ENCODE measurements around the gene CCDC88B. TPM values are rescaled to one million over a fixed set of nuclear protein-coding genes. Genes with fewer than 3 reads are reported as not detected.

The CCDC88B gene
- total and polyA plus RNA-seq, 10 of the 15 experiments (the other 5 are each of a cell fraction or from before 2014, with no cell fraction given), result 0.24 to 66.0 (median 19.2) TPM

- in situ Hi-C loops (cut with MboI), result no loop called here
- H3K27me3 ChIP-seq (replicated peaks in 1 of 2; ENCODE audit: control insufficient read depth in 2 of 2, insufficient read depth in 2 of 2, low read length in 1 of 2), result no peaks in the 10 kb centered on the region; a peak in 1 of 4 replicates
- H3K4me2 ChIP-seq (ENCODE audit: control insufficient read depth, insufficient read depth), result no peak overlapping the region
- no TSS peak for BruUV-seq (replicated peaks)
- H2AFZ ChIP-seq (ENCODE audit: control insufficient read depth, low read depth, low read length), result no peak overlapping the region
- no peak overlapping the region for H3K4me3 ChIP-seq
- ChIA-PET CTCF (no interaction called here), SMC1A (ENCODE audit: uncharacterized antibody, unreplicated experiment) (no interaction called here), POLR2A (no interaction called here), RAD21 (ENCODE audit: unreplicated experiment) (no interaction called here)
- ATAC-seq (no peak), DNase-seq (ENCODE audit: low read depth, low spot score) (no peak), FAIRE-seq (no peak)
- H3K9me3 ChIP-seq (replicated peaks; ENCODE audit: control insufficient read depth, insufficient read depth, low read length), result no peaks in the 10 kb centered on the region
- intact Hi-C loops (cut with micrococcal nuclease; ENCODE audit: unreplicated experiment), result no loop called here
- no peak overlapping the region for H3K9ac ChIP-seq (ENCODE audit: control insufficient read depth, insufficient read depth, low read length)
- no peaks in the 10 kb centered on the region for H3K4me1 ChIP-seq (ENCODE audit: control insufficient read depth, insufficient read depth, low read length)
- WGBS (ENCODE audit: insufficient coverage, insufficient replicate concordance, low lambda C conversion rate, missing lambda C conversion rate), result 10% methylated on average over 5 of the region's 5 CpGs
- H3K36me3 ChIP-seq (ENCODE audit: control insufficient read depth in 2 of 2, insufficient read depth in 2 of 2, low read length in 1 of 2), result no peaks in the 10 kb centered on the region
- H4K20me1 ChIP-seq (ENCODE audit: control insufficient read depth, insufficient read depth), result no peaks in the 10 kb centered on the region
- no peaks in the 10 kb centered on the region for H3K79me2 ChIP-seq (ENCODE audit: control insufficient read depth, insufficient read depth, low read length)
- TF ChIP-seq SMAD1 (IDR thresholded peaks at IDR 0.05; ENCODE audit: low read depth, partially characterized antibody), result no peak
- no peak for TF ChIP-seq SMC3 (IDR thresholded peaks at IDR 0.05; ENCODE audit: borderline replicate concordance, low read length)
- no peak for TF ChIP-seq NFYB (IDR thresholded peaks at IDR 0.05; ENCODE audit: insufficient read depth, low read depth, low read length)
- TF ChIP-seq POU2F2 (IDR thresholded peaks at IDR 0.05; ENCODE audit: borderline replicate concordance, low read depth, low read length), result no peak
- TF ChIP-seq, protein P1, sequence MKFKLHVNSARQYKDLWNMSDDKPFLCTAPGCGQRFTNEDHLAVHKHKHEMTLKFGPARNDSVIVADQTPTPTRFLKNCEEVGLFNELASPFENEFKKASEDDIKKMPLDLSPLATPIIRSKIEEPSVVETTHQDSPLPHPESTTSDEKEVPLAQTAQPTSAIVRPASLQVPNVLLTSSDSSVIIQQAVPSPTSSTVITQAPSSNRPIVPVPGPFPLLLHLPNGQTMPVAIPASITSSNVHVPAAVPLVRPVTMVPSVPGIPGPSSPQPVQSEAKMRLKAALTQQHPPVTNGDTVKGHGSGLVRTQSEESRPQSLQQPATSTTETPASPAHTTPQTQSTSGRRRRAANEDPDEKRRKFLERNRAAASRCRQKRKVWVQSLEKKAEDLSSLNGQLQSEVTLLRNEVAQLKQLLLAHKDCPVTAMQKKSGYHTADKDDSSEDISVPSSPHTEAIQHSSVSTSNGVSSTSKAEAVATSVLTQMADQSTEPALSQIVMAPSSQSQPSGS (IDR thresholded peaks at IDR 0.05; ENCODE audit: low read length), result no peak
- no peak for TF ChIP-seq SMARCA5 (IDR thresholded peaks at IDR 0.05)
- TF ChIP-seq, protein P2, sequence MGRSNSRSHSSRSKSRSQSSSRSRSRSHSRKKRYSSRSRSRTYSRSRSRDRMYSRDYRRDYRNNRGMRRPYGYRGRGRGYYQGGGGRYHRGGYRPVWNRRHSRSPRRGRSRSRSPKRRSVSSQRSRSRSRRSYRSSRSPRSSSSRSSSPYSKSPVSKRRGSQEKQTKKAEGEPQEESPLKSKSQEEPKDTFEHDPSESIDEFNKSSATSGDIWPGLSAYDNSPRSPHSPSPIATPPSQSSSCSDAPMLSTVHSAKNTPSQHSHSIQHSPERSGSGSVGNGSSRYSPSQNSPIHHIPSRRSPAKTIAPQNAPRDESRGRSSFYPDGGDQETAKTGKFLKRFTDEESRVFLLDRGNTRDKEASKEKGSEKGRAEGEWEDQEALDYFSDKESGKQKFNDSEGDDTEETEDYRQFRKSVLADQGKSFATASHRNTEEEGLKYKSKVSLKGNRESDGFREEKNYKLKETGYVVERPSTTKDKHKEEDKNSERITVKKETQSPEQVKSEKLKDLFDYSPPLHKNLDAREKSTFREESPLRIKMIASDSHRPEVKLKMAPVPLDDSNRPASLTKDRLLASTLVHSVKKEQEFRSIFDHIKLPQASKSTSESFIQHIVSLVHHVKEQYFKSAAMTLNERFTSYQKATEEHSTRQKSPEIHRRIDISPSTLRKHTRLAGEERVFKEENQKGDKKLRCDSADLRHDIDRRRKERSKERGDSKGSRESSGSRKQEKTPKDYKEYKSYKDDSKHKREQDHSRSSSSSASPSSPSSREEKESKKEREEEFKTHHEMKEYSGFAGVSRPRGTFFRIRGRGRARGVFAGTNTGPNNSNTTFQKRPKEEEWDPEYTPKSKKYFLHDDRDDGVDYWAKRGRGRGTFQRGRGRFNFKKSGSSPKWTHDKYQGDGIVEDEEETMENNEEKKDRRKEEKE (IDR thresholded peaks at IDR 0.05), result no peak
- no peak overlapping the region for H3K27ac ChIP-seq (ENCODE audit: control insufficient read depth, insufficient read depth)
Measured at GRCh38 chr11:64403106-64403505, 63.1 kb downstream of the CCDC88B start.
